Liver (tissue), 9 donors: ENCODE measurements around the gene CFAP68. TPM values are rescaled to one million over a fixed set of nuclear protein-coding genes. Genes with fewer than 3 reads are reported as not detected.

ENCODE experiments used
- DNase-seq: peaks from one replicate; pipeline ENCODE4 v3.0.0-alpha.2; 2017; ENCODE audit warnings: low spot score
- H3K27ac ChIP-seq, 2 donors: one replicate each; pipeline ENCODE4 v1.7.0; 2013; ENCODE audit warnings: inconsistent platforms in 2 of 2, low read length in 2 of 2, control low read depth in 1 of 2, low read depth in 1 of 2, mild to moderate bottlenecking in 1 of 2
- H3K27me3 ChIP-seq, 4 donors: one replicate each; pipeline versions ENCODE4 v1.6.1 to v1.7.0; 2013; ENCODE audit warnings: low read length in 3 of 4, inconsistent platforms in 1 of 4, mild to moderate bottlenecking in 1 of 4, moderate library complexity in 1 of 4; ENCODE audit not compliant: control insufficient read depth in 4 of 4, insufficient read depth in 4 of 4
- H3K36me3 ChIP-seq, 4 donors: one replicate each; pipeline versions ENCODE4 v1.6.1 to v1.7.0; 2013; ENCODE audit warnings: low read length in 3 of 4, mild to moderate bottlenecking in 3 of 4, low read depth in 1 of 4, moderate library complexity in 1 of 4; ENCODE audit not compliant: control insufficient read depth in 4 of 4, insufficient read depth in 3 of 4
- H3K4me1 ChIP-seq, 4 donors: one replicate each; pipeline versions ENCODE4 v1.6.1 to v1.7.0; 2013; ENCODE audit warnings: low read length in 3 of 4, mild to moderate bottlenecking in 3 of 4, moderate library complexity in 1 of 4; ENCODE audit not compliant: control insufficient read depth in 4 of 4, insufficient read depth in 4 of 4
- H3K4me3 ChIP-seq, 3 donors: one replicate each; pipeline versions ENCODE4 v1.6.1 to v1.7.0; 2013; ENCODE audit warnings: low read length in 3 of 3, control low read depth in 1 of 3, low read depth in 1 of 3, mild to moderate bottlenecking in 1 of 3
- H3K9ac ChIP-seq, 2 donors: one replicate each; pipeline ENCODE4 v1.7.0; 2013; ENCODE audit warnings: low read length in 2 of 2, mild to moderate bottlenecking in 2 of 2, moderate library complexity in 2 of 2, control low read depth in 1 of 2, low read depth in 1 of 2
- H3K9me3 ChIP-seq, 4 donors: one replicate each; pipeline versions ENCODE4 v1.6.1 to v1.7.0; 2013; ENCODE audit warnings: low read length in 3 of 4; ENCODE audit not compliant: control insufficient read depth in 4 of 4
- EGR1 ChIP-seq, 2 donors: IDR thresholded peaks; 2 replicates each; pipeline ENCODE4 v1.6.1; 2016 to 2018; ENCODE audit warnings: antibody characterized with exemption in 2 of 2, low read depth in 2 of 2
- FOXA1 ChIP-seq: IDR thresholded peaks from 2 replicates; pipeline ENCODE4 v1.6.1; 2016; ENCODE audit warnings: antibody characterized with exemption
- FOXA2 ChIP-seq: IDR thresholded peaks from 2 replicates; pipeline ENCODE4 v1.6.1; 2016; ENCODE audit warnings: antibody characterized with exemption
- GABPA ChIP-seq, 2 donors: IDR thresholded peaks in 1 of 2; conservative IDR thresholded peaks in 1 of 2; 2 replicates each; pipeline ENCODE4 v1.6.1; 2016; ENCODE audit warnings: antibody characterized with exemption in 2 of 2, mild to moderate bottlenecking in 1 of 2, moderate library complexity in 1 of 2
- HNF4A ChIP-seq, 2 donors: conservative IDR thresholded peaks; 2 replicates each; pipeline ENCODE4 v1.6.1; 2016; ENCODE audit warnings: antibody characterized with exemption in 2 of 2, mild to moderate bottlenecking in 2 of 2
- HNF4G ChIP-seq: IDR thresholded peaks from 2 replicates; pipeline ENCODE4 v1.6.1; 2016; ENCODE audit warnings: antibody characterized with exemption
- JUND ChIP-seq, 2 donors: IDR thresholded peaks; 2 replicates each; pipeline ENCODE4 v1.6.1; 2016; ENCODE audit warnings: antibody characterized with exemption in 2 of 2
- NR2F2 ChIP-seq: IDR thresholded peaks from 2 replicates; pipeline ENCODE4 v1.6.1; 2016; ENCODE audit warnings: antibody characterized with exemption
- RAD21 ChIP-seq, 2 donors: IDR thresholded peaks; 2 replicates each; pipeline ENCODE4 v1.6.1; 2016; ENCODE audit warnings: antibody characterized with exemption in 2 of 2, mild to moderate bottlenecking in 2 of 2
- RXRA ChIP-seq, 2 donors: IDR thresholded peaks; 2 replicates each; pipeline ENCODE4 v1.6.1; 2017 to 2018; ENCODE audit warnings: antibody characterized with exemption in 2 of 2, mild to moderate bottlenecking in 1 of 2
- SP1 ChIP-seq: IDR thresholded peaks from 2 replicates; pipeline ENCODE4 v1.6.1; 2018; ENCODE audit warnings: antibody characterized with exemption, mild to moderate bottlenecking
- TAF1 ChIP-seq: conservative IDR thresholded peaks from 2 replicates; pipeline ENCODE4 v1.6.1; 2016; ENCODE audit warnings: antibody characterized with exemption, mild to moderate bottlenecking
- YY1 ChIP-seq: IDR thresholded peaks from 2 replicates; pipeline ENCODE4 v1.6.1; 2016; ENCODE audit warnings: antibody characterized with exemption, mild to moderate bottlenecking
- whole genome bisulfite sequencing: extraction: QIAGEN DNeasy Blood & Tissue Kit; methylation state at CpG from one replicate; pipeline ENCODE4 v1.1.7; 2013; 5-methylcytosine and 5-hydroxymethylcytosine counted together
- polyA plus RNA-seq, 2 donors: library from polyadenylated mRNA; stranded (reverse) in 1 of 2; unstranded in 1 of 2; fragments of 200-250 nt in 1 of 2; fragments of >200 nt in 1 of 2; fragmentation: Nextera tagmentation in 1 of 2; extraction: Ambion mirVana in 1 of 2; gene quantifications; one replicate each; pipeline versions ENCODE4 v1.2.1 to v1.2.3, GENCODE V29; 2013 to 2015
- total RNA-seq, 2 donors: library from RNA; depleted of rRNA; stranded (reverse); fragments of >200 nt; gene quantifications; one replicate each; pipeline ENCODE4 v1.2.3, GENCODE V29; 2014
- TF ChIP-seq, protein P1 (sequence below): IDR thresholded peaks from 2 replicates; pipeline ENCODE4 v1.6.1; 2016; ENCODE audit warnings: antibody characterized with exemption
- TF ChIP-seq, protein P2 (sequence below): IDR thresholded peaks from 2 replicates; pipeline ENCODE4 v1.6.1; 2016; ENCODE audit warnings: antibody characterized with exemption
- TF ChIP-seq, protein P3 (sequence below): IDR thresholded peaks from 2 replicates; pipeline ENCODE4 v1.6.1; 2016; ENCODE audit warnings: antibody characterized with exemption, mild to moderate bottlenecking
- TF ChIP-seq, protein P4 (sequence below): fragments of 150-350 bp; IDR thresholded peaks from 2 replicates; pipeline ENCODE4 v1.5.1; 2017; ENCODE audit warnings: improper control_type of control experiment, low read depth, low read length; ENCODE audit not compliant: missing input control
- TF ChIP-seq, protein P5 (sequence below): IDR thresholded peaks from 2 replicates; pipeline ENCODE4 v1.6.1; 2016; ENCODE audit warnings: antibody characterized with exemption
- donor health status: healthy.
- donor health status: healthy.
- donor health status: healthy.
- donor health status: healthy.
- donor health status: healthy.

The CFAP68 gene
- total and polyA plus RNA-seq, 4 donors, result 6.2 to 27.8 (median 13.8) TPM

DNA sequence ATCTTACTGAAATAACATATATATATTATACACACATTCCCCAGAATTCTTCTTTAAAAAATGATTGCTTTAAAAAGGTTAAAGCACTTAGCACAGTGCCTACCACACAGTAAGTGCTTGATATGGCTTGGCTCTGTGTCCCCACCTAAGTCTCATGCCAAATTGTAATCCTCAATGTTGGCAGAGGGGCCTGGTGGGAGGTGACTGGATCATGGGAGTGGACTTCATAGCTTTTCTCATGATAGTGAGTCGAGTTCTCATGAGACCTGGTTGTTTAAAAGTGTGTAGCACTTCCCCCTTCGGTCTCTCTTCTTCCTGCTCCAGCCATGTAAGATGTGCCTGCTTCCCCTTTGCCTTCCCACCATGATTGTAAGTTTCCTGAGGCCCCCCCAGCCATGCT, 26.1 kb downstream of the CFAP68 start:
- no peaks in the 10 kb centered on the region for H3K27me3 ChIP-seq
- no peak overlapping the region for H3K27ac ChIP-seq
- H3K9ac ChIP-seq, result no peak overlapping the region
- H3K36me3 ChIP-seq, result no peaks in the 10 kb centered on the region
- DNase-seq, result no peak
- no peaks in the 10 kb centered on the region for H3K4me1 ChIP-seq
- 71% methylated on average over 2 of the region's 2 CpGs for WGBS
- no peak overlapping the region for H3K4me3 ChIP-seq
- TF ChIP-seq FOXA2 (no peak), TAF1 (no peak)
- TF ChIP-seq, protein P1, sequence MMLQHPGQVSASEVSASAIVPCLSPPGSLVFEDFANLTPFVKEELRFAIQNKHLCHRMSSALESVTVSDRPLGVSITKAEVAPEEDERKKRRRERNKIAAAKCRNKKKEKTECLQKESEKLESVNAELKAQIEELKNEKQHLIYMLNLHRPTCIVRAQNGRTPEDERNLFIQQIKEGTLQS, result no peak
- TF ChIP-seq, protein P2, sequence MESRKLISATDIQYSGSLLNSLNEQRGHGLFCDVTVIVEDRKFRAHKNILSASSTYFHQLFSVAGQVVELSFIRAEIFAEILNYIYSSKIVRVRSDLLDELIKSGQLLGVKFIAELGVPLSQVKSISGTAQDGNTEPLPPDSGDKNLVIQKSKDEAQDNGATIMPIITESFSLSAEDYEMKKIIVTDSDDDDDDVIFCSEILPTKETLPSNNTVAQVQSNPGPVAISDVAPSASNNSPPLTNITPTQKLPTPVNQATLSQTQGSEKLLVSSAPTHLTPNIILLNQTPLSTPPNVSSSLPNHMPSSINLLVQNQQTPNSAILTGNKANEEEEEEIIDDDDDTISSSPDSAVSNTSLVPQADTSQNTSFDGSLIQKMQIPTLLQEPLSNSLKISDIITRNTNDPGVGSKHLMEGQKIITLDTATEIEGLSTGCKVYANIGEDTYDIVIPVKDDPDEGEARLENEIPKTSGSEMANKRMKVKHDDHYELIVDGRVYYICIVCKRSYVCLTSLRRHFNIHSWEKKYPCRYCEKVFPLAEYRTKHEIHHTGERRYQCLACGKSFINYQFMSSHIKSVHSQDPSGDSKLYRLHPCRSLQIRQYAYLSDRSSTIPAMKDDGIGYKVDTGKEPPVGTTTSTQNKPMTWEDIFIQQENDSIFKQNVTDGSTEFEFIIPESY, result no peak
- TF ChIP-seq, protein P3, sequence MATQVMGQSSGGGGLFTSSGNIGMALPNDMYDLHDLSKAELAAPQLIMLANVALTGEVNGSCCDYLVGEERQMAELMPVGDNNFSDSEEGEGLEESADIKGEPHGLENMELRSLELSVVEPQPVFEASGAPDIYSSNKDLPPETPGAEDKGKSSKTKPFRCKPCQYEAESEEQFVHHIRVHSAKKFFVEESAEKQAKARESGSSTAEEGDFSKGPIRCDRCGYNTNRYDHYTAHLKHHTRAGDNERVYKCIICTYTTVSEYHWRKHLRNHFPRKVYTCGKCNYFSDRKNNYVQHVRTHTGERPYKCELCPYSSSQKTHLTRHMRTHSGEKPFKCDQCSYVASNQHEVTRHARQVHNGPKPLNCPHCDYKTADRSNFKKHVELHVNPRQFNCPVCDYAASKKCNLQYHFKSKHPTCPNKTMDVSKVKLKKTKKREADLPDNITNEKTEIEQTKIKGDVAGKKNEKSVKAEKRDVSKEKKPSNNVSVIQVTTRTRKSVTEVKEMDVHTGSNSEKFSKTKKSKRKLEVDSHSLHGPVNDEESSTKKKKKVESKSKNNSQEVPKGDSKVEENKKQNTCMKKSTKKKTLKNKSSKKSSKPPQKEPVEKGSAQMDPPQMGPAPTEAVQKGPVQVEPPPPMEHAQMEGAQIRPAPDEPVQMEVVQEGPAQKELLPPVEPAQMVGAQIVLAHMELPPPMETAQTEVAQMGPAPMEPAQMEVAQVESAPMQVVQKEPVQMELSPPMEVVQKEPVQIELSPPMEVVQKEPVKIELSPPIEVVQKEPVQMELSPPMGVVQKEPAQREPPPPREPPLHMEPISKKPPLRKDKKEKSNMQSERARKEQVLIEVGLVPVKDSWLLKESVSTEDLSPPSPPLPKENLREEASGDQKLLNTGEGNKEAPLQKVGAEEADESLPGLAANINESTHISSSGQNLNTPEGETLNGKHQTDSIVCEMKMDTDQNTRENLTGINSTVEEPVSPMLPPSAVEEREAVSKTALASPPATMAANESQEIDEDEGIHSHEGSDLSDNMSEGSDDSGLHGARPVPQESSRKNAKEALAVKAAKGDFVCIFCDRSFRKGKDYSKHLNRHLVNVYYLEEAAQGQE, result no peak
- no peaks in the 10 kb centered on the region for H3K9me3 ChIP-seq

DNA sequence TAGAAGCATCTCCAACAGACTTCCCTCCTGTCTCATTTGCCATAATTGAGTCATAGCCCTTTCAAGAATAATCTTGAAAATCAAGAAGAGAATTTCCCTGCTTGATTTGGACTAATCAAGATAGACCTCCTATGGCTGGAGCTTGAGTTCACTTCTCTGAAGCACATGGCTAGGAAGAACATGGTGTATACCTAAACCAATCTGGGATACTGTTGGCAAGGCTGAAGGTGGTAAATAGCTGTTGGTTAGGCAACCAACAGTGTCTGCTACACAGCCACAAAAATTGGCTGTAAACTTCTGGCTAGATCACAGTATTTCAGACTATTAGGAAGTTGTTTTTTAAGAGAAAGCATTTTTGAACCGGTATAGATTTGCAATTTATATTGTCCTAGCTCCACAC, 27.3 kb downstream of the CFAP68 start:
- Histone ChIP-seq H3K27ac (no peak overlapping the region), H3K4me1 (no peaks in the 10 kb centered on the region), H3K9ac (no peak overlapping the region), H3K9me3 (no peaks in the 10 kb centered on the region), H3K27me3 (no peaks in the 10 kb centered on the region), H3K36me3 (no peaks in the 10 kb centered on the region), H3K4me3 (no peak overlapping the region)
- no peak for TF ChIP-seq YY1
- TF ChIP-seq HNF4G, result no peak
- no peak for TF ChIP-seq NR2F2
- TF ChIP-seq, protein P1, result no peak
- TF ChIP-seq RXRA (IDR thresholded peaks at IDR 0.05), result no peak
- TF ChIP-seq RAD21 (IDR thresholded peaks at IDR 0.05), result no peak
- TF ChIP-seq JUND (IDR thresholded peaks at IDR 0.05), result no peak
- TF ChIP-seq, protein P4, sequence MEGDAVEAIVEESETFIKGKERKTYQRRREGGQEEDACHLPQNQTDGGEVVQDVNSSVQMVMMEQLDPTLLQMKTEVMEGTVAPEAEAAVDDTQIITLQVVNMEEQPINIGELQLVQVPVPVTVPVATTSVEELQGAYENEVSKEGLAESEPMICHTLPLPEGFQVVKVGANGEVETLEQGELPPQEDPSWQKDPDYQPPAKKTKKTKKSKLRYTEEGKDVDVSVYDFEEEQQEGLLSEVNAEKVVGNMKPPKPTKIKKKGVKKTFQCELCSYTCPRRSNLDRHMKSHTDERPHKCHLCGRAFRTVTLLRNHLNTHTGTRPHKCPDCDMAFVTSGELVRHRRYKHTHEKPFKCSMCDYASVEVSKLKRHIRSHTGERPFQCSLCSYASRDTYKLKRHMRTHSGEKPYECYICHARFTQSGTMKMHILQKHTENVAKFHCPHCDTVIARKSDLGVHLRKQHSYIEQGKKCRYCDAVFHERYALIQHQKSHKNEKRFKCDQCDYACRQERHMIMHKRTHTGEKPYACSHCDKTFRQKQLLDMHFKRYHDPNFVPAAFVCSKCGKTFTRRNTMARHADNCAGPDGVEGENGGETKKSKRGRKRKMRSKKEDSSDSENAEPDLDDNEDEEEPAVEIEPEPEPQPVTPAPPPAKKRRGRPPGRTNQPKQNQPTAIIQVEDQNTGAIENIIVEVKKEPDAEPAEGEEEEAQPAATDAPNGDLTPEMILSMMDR, result no peak
- no peak for TF ChIP-seq FOXA2
- no peak for TF ChIP-seq SP1
- no peak for TF ChIP-seq GABPA (IDR thresholded peaks at IDR 0.05 in 1 of 2, conservative IDR thresholded peaks at IDR 0.05 in 1 of 2)
- TF ChIP-seq FOXA1, result no peak
- TF ChIP-seq, protein P2, result no peak
- TF ChIP-seq HNF4A (conservative IDR thresholded peaks at IDR 0.05), result no peak
- no peak for TF ChIP-seq EGR1 (IDR thresholded peaks at IDR 0.05; ENCODE audit: low read depth in 2 of 2)
- TF ChIP-seq, protein P3, result no peak
- TF ChIP-seq, protein P5, sequence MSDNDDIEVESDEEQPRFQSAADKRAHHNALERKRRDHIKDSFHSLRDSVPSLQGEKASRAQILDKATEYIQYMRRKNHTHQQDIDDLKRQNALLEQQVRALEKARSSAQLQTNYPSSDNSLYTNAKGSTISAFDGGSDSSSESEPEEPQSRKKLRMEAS, result no peak
- 81% methylated on average over 1 of the region's 1 CpG for WGBS
- DNase-seq, result no peak
